Cortex of kidney (tissue), 1 donor: ENCODE measurements around the gene LIMCH1.
"Not testable (repeated sequence)": the region's sequence is repeated elsewhere in the genome, so short reads cannot be mapped to it uniquely, and the experiment has no call there.

Experiments
- DNase-seq: peaks from one replicate; lab custom pipeline; 2025; lab: John Stamatoyannopoulos, UW

Gene LIMCH1, protein sequence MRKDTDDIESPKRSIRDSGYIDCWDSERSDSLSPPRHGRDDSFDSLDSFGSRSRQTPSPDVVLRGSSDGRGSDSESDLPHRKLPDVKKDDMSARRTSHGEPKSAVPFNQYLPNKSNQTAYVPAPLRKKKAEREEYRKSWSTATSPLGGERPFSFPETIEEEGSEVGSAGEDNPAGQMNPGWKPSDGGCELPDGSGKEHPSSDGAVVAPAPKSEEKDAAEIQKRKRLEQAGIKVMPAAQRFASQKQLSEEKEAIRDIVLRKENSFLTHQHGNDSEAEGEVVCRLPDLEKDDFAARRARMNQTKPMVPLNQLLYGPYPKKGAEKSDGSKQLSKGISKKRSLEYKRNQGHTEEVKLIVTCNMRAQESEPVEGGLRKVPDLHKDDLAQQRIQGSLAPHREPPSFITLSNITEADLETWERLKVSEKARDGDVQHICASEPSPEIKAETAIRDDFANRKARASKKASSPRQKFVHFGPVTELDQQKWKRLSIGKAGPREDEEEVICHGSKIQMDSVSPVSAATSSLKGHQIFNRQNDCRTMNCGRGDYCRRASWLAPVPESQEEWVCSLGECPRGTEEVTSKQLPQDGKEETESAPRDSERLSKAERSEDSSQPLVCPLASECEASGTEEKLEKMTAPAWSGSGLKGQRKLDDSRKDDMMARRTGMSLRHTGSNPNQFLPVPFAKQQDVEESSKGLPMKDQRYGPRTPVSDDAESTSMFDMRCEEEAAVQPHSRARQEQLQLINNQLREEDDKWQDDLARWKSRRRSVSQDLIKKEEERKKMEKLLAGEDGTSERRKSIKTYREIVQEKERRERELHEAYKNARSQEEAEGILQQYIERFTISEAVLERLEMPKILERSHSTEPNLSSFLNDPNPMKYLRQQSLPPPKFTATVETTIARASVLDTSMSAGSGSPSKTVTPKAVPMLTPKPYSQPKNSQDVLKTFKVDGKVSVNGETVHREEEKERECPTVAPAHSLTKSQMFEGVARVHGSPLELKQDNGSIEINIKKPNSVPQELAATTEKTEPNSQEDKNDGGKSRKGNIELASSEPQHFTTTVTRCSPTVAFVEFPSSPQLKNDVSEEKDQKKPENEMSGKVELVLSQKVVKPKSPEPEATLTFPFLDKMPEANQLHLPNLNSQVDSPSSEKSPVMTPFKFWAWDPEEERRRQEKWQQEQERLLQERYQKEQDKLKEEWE (N-terminal part only)

DNA sequence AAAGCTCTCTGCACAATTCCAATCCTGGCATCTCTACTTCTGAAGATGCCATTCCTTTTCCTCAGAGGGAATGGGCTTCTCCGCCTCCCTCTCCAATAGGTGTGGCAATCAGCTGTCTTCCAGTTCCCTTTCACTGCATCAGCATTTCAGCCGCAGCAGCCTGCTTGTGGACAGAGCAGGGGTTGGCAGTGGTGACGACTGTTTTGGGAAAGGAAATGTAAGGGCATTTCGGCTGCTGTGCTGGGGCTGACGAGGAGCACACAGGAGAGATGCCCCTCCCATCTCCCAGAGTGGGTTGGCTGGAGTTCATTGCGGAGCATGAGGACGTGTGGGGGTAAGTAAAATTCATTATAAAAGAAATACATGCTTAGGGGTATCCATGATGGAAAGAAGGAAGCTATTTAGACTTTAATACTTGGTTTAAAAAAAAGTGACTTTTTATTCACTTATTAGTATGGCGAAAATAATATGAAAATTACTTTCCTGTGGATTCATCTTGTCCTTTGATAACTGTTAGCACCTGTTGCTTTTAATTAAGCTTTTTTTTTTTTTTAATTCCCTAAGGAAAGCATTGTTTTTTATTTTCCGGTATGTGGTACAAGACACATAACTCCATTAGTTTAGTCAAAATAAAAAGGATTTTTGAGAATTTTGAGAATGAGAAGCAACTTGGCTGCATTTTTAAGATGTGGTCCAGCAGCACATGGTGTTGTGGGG lies at the start of gene LIMCH1:
Gene LIMCH1, plus strand, starts transcription at position 141 of the 717 bp plus-strand sequence. CDS start 67,839 bp downstream, outside the sequence.
- no peak for DNase-seq

DNA sequence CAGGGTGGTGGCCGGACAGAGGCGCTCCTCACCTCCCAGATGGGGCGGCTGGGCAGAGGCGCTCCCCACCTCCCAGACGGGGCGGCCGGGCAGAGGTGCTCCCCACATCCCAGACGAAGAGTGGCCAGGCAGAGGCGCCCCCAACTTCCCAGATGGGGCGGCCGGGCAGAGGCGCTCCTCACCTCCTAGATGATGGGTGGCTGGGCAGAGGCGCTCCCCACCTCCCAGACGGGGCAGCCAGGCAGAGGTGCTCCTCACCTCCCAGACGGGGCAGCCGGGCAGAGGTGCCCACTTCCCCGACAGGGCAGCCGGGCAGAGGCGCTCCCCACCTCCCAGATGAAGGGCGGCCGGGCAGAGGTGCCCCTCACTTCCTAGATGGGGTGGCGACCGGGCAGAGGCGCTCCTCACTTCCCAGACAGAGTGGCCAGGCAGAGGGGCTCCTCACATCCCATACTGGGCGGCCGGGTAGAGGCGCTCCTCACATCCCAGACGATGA lies 46.8 kb upstream of the LIMCH1 start:
- not testable (repeated sequence) for DNase-seq

DNA sequence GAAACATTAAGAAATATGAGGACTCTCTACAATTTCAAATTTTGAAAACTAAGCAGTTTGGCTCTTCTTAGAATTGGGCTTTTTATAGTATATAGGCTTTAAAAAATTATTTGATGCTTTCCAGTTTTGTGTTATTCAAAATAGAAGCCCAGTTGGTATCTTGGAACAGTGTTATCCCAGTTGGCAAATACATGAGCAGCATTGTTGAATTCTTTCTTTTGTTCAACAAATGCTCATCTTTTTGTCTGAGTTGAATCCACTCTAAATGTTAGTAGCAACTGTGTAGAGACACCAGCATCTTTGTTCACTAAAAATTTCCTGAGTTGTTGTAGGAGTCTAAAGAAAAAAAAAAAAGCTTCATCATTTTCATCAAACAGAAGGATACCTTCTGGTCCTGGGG lies 41.0 kb upstream of the LIMCH1 start:
- no peak for DNase-seq

DNA sequence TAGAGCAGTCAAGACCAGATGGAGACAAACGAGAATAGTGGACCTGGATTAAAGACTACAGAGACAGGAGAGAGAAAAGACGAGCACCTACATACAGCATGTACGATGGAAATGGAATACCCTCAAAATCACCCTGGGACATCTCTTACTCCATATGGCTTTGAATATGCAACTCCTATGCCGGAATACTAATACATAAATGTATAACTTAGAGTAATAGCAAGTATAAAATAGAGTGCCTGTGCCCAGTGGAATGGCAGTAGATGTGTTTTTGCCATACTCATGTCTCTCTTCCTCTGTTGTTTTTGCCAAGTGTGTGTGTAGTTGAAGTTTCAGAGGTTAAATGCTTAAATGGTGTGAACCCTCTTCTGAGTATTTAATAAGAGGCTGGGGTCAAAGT lies 39.8 kb upstream of the LIMCH1 start:
- DNase-seq, result no peak

DNA sequence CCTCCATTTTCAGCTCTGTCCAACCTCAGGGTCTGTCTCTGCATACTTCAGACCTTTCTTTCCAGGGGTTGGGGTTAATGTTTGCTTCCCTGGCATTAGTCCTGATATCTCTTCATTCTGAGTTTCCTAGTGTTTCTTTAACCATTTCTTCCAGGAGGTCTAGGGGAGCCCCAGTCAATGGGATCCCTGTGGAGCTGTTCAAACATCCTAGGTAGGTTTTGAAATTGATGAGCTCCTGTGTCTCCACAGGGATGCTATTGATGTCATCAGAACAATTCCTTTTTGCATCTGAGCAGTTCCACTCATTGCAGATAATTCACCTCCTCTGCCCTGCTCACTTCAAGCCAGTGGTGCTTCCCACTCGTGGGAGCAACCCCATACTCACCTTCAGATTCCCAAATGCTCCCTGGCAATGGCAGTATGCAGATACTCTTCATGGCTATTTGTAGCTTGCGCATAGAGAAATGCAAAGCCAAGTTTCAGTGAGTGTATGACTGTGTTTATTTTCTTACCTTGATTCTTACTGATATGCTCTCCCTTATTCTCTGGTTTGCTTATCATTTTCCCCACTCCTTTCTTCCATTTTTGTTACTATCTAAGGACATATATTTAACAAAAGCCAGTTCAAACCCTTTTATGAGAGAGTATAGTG lies 33.7 kb upstream of the LIMCH1 start:
- DNase-seq, result no peak

DNA sequence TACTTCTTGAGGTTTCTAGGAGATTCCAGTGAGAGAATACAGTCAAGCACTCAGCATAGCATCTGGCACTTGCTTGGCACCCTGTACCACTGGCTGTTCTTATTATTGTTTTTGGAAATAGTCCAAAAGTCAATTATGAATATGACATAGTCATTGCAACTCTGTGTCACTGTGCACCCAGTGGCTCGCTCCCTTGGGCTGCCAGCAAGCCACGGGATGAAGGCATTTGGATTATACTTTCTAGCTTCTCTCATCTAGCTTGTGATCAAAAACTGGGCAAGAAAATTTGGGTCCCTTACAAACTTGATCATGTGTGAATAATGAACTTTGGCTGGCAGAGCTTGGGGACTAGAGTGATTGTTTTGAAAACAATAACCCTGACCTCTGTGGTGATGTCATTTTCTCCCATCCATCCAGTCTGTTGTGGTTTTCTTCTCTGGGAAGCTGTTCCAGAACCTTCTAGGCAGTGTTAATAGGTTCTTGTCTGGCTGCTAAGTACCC lies 32.7 kb upstream of the LIMCH1 start:
- no peak for DNase-seq

DNA sequence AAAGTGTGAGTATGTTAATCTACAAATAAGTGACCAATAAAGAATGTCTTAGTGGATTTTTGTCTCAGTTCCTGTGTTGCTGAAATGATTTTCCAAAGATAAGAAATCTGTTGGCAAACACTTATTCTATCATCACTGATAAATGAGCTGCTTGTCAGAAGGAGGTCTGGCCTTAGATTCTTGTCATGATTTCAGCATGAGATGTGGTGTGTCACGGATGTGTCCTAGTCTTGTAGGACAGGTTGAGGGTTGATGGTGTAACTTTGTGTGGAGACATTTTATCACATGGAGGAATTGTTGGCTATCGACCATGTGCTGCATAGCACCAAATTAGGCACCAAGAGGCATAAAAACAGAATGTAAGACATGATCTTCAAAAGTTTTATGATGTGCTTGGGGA lies 31.8 kb upstream of the LIMCH1 start:
- no peak for DNase-seq

DNA sequence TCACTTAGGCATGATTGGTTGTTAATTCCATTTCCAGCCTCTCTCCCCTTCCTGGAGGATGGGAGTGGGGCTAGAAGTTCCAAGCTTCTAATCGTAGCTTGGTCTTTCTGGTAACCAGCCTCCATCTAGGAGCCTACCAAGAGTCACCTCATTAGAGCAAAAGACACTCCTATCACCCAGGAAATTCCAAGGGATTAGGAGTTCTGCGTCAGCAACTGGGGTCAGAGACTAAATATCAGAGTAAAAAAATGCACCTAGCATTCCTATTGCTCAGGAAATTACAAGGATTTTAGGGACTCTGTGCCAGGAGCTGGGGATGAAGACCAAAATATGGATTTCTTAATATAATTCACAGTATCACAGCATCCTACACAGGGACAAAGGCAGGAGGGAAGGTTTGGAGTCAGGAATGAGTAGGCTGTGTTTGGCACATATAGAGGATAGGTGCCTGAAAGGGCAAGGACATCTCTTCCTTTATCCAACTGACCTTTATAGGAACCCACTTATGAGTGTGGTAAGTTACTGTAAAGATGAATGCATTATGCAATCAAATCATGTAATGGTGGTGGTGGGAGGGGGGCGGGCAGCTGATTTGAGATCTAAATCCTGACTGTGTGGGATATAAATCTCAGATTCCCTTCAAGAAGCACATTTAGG lies 30.5 kb upstream of the LIMCH1 start:
- DNase-seq, result no peak

DNA sequence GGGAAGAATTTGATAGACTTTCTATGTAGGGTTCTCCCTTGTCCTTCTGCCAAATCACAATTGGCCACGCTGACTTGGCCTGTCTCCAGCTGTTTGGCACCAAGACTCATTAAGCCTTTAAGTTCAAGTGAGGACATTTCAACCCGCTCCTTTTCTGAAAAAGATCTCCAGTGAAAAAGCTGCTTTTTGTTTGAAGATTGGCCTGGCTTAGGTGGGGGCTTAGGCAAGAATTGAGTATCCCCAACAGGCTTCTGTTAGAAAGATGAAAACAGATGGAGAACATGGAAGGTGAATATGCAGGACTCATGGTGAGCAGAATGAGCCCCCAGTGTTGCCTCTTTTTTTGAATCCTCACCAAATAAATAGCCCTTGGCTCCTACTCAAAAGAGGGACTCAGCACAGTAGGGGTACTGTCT lies 28.5 kb upstream of the LIMCH1 start:
- no peak for DNase-seq

DNA sequence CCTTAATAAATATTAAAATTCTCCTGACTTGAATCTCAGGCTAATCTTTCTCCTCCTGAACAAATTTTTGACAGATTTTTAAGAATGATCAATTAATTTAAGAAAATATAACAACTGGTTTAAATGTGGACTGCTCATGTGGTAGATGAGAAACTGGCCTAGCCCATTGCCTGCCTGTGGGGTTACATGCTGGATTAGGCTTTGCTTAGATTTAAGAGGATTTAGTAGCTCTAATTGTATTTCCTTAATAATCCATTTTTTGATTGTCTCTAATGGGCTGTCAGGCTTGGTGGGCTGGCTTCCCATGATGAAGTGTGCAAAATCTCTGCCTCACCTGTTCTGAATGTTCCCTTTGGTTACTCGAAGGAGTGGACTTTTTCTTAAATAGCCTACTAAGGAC lies 27.8 kb upstream of the LIMCH1 start:
- no peak for DNase-seq

DNA sequence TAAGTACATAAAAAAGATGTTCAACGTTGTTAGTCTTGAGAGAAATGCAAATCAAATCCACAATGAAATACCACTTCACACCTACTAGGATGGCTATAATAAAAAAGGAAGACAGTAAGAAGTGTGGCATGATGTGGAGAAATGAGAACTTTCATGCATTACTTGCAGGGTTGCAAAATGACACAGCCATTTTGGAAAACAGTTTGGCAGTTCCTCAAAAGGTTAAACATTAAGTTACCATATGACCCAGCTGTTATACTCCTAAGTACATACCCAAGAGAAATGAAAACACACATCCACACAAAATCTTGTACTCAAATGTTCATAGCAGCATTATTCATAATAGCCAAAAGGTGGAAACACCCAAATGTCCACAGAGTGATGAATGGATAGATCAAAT lies 25.8 kb upstream of the LIMCH1 start:
- no peak for DNase-seq

DNA sequence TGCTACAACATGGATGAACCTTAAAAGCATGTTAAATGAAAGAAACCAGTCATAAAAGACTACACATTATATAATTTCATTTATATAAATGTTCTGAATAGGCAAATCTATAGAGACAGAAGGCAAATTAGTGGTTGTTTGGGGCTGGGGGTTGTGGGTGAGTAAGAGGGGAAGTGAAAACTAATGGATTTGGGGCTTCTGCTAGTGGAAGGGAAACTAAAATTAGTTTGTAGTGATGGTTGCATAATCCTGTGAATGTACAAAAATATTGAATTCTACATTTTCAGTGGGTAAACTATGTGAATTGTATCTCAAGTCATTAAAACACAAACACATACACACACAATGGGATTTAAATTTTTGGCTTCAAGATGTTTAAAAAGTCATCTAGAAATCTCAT lies 25.4 kb upstream of the LIMCH1 start:
- no peak for DNase-seq

DNA sequence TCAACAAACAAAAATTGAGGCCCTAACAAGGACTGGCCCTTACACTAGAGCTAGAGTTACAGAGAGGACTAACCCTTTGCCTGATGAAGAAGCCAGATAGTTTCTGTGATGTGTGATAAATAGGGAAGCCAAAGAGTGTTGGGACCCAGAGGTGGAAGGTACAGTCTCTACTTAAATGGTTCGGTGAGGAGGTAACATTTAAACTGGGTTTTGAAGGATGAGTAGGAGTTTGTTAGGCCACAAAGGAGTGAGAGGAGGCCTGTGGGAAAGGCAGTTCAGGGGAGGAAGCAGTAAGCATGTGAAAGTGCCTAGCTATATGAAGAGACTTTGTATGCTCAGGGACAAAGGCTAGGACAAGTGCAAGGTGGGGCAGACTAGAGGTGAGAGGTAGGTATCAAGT lies 23.8 kb upstream of the LIMCH1 start:
- no peak for DNase-seq

DNA sequence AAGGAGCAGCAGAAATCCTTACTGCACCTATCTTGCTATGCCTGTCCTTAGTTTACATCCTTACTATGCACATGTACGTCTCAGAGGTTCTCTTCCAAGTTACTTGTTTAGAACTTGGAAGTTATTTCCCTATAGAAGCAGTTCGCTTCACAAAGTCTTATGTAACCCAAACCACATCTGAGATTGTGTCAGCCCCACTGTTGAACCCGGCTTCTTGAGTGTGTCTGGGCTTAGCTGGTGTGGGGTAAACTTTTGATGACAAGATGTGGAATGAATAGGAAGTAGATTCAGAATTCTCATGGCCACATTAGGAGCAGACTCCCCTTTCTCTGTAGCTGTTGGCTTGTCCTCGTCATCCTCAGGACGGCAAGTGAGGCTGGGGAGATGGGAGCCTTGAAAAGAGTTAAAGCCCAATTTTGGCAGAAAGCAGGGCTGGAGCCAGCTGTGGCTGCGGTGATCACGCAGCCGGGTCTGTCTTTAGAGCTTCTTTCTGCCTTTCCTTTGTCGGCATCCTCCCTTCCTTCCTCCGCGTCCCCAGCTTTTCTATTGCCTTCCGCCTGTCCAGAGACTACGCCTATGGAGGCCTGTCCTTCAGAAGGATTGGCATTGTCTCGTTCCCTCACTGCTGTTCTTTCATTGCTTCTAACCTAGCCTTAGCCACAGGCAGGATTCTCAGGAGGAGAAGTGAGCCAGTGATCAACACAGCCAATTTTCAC lies 23.0 kb upstream of the LIMCH1 start:
- DNase-seq, result no peak

DNA sequence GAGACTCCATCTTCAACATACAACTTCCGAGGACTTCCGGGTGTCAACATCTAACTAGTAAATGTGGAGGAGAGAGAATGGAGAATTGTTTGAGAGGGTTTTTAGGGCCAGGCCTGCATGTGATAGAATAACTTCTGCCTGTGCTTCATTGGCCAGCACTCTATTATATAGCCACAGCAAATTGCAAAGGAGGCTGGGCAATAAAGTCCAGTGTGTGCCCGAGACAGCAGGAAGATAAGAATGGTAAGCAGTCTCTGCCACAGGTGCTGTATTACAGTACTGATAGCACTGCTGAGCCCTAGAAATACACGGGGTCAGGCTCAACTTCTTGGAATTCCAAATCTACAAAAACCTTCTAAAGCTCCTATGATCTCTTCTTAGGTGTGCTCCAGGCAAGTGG lies 20.8 kb upstream of the LIMCH1 start:
- no peak for DNase-seq

DNA sequence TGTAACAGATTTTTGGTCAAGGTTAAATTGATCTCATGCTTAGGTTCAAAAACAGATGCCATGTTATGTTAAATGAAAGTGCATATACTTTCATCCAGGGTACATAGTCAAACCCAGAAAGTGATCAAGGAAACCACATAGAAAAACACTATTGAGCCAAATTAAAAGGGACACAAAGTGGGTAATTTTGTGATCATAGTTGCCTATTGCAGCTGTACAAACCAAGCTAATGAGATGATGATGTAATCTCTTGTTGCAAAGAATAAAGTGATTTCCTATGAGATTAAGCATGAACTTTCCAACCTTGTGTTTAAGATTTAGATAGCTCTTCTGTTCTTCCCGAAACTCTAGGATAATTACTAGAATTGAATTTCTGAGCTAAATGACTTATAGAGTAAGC lies 20.2 kb upstream of the LIMCH1 start:
- DNase-seq, result no peak

DNA sequence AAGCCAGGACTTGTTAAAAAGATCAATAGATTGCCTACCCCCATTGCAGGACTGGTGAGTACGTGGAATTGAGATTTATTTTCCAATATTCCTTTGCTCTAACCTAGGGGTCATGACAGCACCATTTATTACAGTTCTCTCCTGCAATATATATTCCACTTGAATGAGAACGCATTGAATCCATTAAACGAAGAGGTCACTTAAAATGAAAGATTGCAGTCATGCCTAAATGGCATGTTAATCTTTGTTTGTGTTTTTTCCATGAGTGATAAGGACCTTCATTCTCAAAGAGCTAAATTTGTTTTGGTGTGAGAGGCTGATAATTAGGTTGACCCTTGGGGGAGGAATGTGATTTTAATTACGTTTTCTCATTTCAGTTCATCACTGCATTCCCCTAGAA lies 13.5 kb upstream of the LIMCH1 start:
- DNase-seq, result no peak

DNA sequence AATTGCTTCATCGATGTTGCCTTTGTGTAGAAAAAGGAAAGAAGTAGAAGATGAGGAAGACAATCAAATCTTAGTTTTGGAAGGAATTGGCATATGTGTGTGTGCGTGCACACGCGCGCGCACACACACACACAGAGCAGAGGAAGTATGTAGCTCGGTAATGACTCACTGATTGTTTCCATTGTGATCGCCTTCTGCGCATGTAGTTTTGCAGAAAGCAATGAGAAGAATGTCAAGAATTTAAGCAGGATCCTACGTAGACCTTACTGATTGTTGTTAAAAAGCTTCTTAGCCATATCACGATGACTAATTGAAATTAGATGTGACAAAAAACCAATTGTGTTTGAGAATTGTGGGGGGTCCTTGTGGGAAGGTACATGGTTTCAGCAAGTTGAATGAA lies 12.8 kb upstream of the LIMCH1 start:
- no peak for DNase-seq

DNA sequence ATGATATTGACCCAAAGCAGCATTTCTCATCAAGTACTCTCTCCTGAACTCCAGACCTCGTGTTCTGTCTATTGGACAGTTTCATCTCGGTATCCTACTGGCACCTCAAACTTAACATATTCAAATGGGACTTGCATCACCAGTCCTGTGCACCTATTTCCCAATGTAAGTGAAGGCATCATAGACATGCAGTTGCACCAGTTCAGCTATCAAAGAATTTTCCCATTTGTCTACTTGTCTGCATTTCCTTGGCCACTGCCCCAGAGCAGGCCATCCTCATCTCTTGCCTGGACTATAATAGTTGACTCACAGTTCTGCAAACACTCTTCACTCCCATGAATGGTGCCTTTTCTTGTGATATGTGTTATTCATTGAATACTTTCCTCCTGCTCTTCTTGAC lies 11.3 kb upstream of the LIMCH1 start:
- no peak for DNase-seq
